GM21360 (cell line): Measurements from ENCODE around the gene IL17RC.

Experiments used
- ATAC-seq: cut with Tn5 transposase; IDR thresholded peaks from one replicate; pipeline ENCODE4 v1.9.1; 2021; ENCODE audit warnings: mild to moderate bottlenecking, moderate library complexity; ENCODE audit not compliant: unreplicated experiment

Gene IL17RC

GRCh38 chr3:9942934-9943690 is 26.2 kb downstream of the IL17RC start:
- ATAC-seq, result no peak

GRCh38 chr3:9944271-9944670 is 27.4 kb downstream of the IL17RC start:
- no peak for ATAC-seq

- no peak for ATAC-seq
Measured at GRCh38 chr3:9945358-9945757, 28.5 kb downstream of the IL17RC start.

GRCh38 chr3:9946112-9947024 is 29.5 kb downstream of the IL17RC start:
- peak; percentile 39 for ATAC-seq

- ATAC-seq, result no peak
Measured at GRCh38 chr3:9947025-9947995, 30.4 kb downstream of the IL17RC start.

- no peak for ATAC-seq
Measured at GRCh38 chr3:9948586-9948985, 31.7 kb downstream of the IL17RC start.

- ATAC-seq, result no peak
Measured at GRCh38 chr3:9949115-9949514, 32.2 kb downstream of the IL17RC start.

- no peak for ATAC-seq
Measured at GRCh38 chr3:9949626-9950025, 32.7 kb downstream of the IL17RC start.

GRCh38 chr3:9951126-9951525 is 34.2 kb downstream of the IL17RC start:
- no peak for ATAC-seq

GRCh38 chr3:9951598-9951961 is 34.7 kb downstream of the IL17RC start:
- ATAC-seq, result no peak

- peak; percentile 62 for ATAC-seq
Measured at GRCh38 chr3:9951962-9952805, 35.3 kb downstream of the IL17RC start, which contains the start of gene PRRT3. PRRT3 (minus strand) TSS chr3:9952408; CDS start chr3:9950115, 2,293 bp downstream.

GRCh38 chr3:9955067-9955502 is 38.2 kb downstream of the IL17RC start:
- no peak for ATAC-seq

GRCh38 chr3:9955611-9956352 is 38.9 kb downstream of the IL17RC start:
- ATAC-seq, result no peak

- no peak for ATAC-seq
Measured at GRCh38 chr3:9957214-9957613, 40.3 kb downstream of the IL17RC start.

- ATAC-seq, result no peak
Measured at GRCh38 chr3:9965200-9965875, 48.4 kb downstream of the IL17RC start.

GRCh38 chr3:9966841-9967240 is 49.9 kb downstream of the IL17RC start:
- no peak for ATAC-seq

GRCh38 chr3:9969632-9970019 is 52.7 kb downstream of the IL17RC start:
- ATAC-seq, result no peak

GRCh38 chr3:9970020-9970652 is 53.2 kb downstream of the IL17RC start:
- ATAC-seq, result no peak
